HepG2 (cell line): Measurements from ENCODE around the gene SYTL2. TPM values are rescaled to one million over a fixed set of nuclear protein-coding genes. Genes with fewer than 3 reads are reported as not detected.
A peak's percentile ranks its signal among the peaks of the same experiment; 100 is the strongest.

Source experiments
- CBX1 ChIP-seq: IDR thresholded peaks from one replicate; pipeline ENCODE4 v1.6.1; 2016; ENCODE audit warnings: antibody characterized with exemption, low read depth
- ELF1 ChIP-seq: sonication (generic); formaldehyde crosslinking; IDR thresholded peaks from 2 replicates; pipeline ENCODE4 v1.4.0; 2020; ENCODE audit warnings: missing genetic modification reagents
- JUND ChIP-seq: sonication (generic); formaldehyde crosslinking; IDR thresholded peaks from 2 replicates; pipeline ENCODE4 v1.8.0; 2022; ENCODE audit warnings: mild to moderate bottlenecking, missing genetic modification reagents
- KDM1A ChIP-seq: IDR thresholded peaks from 2 replicates; pipeline ENCODE4 v1.6.1; 2016; ENCODE audit warnings: missing compliant biosample characterization
- NFE2 ChIP-seq: sonication (generic); formaldehyde crosslinking; IDR thresholded peaks from 2 replicates; pipeline ENCODE4 v1.4.0; 2020; ENCODE audit warnings: missing genetic modification reagents
- NFE2L1 ChIP-seq: sonication (generic); formaldehyde crosslinking; IDR thresholded peaks from 2 replicates; pipeline ENCODE4 v1.4.0; 2020; ENCODE audit warnings: missing genetic modification reagents, mild to moderate bottlenecking, borderline replicate concordance
- NFIC ChIP-seq: IDR thresholded peaks from 2 replicates; pipeline ENCODE4 v1.6.1; 2012; ENCODE audit warnings: mild to moderate bottlenecking, low read length, inconsistent platforms
- NFYC ChIP-seq: IDR thresholded peaks from 2 replicates; pipeline ENCODE4 v1.6.1; 2016; ENCODE audit warnings: missing genetic modification reagents, missing compliant biosample characterization
- NR2C2 ChIP-seq: sonication (generic); formaldehyde crosslinking; IDR thresholded peaks from 2 replicates; pipeline ENCODE4 v1.4.0; 2020; ENCODE audit warnings: missing genetic modification reagents, mild to moderate bottlenecking, moderate library complexity, borderline replicate concordance
- NR2F1 ChIP-seq, 2 experiments: fragments of 450-650 bp in 1 of 2; formaldehyde crosslinking in 1 of 2; IDR thresholded peaks; 2 replicates each; pipeline versions ENCODE4 v1.5.0 to v1.6.1; 2016 to 2020; ENCODE audit warnings: mild to moderate bottlenecking in 1 of 2, missing compliant biosample characterization in 1 of 2, missing genetic modification reagents in 1 of 2, moderate library complexity in 1 of 2
- POLR2G ChIP-seq: fragments of 200-400 bp; formaldehyde crosslinking; IDR thresholded peaks from 2 replicates; pipeline ENCODE4 v1.6.1; 2018; ENCODE audit warnings: mild to moderate bottlenecking, low read depth, low read length, moderate library complexity
- RARA ChIP-seq: IDR thresholded peaks from 2 replicates; pipeline ENCODE4 v1.6.1; 2016; ENCODE audit warnings: missing genetic modification reagents, missing compliant biosample characterization
- SOX5 ChIP-seq: IDR thresholded peaks from 2 replicates; pipeline ENCODE4 v1.6.1; 2016; ENCODE audit warnings: borderline replicate concordance
- TAF15 ChIP-seq: fragments of 200-400 bp; formaldehyde crosslinking; IDR thresholded peaks from one replicate; pipeline ENCODE4 v1.6.1; 2018; ENCODE audit warnings: mild to moderate bottlenecking, low read depth, low read length; ENCODE audit not compliant: poor library complexity, severe bottlenecking
- TFAP4 ChIP-seq: sonication (generic); IDR thresholded peaks from 2 replicates; pipeline ENCODE4 v1.6.1; 2016; ENCODE audit warnings: low read depth, borderline replicate concordance
- TRAFD1 ChIP-seq: sonication (generic); formaldehyde crosslinking; IDR thresholded peaks from 2 replicates; pipeline ENCODE4 v1.5.1; 2020; ENCODE audit warnings: missing genetic modification reagents, mild to moderate bottlenecking, borderline replicate concordance
- ZBTB3 ChIP-seq: sonication (generic); formaldehyde crosslinking; IDR thresholded peaks from 2 replicates; pipeline ENCODE4 v1.4.0; 2020; ENCODE audit warnings: low read depth, mild to moderate bottlenecking, moderate library complexity, missing genetic modification reagents, borderline replicate concordance
- ZBTB33 ChIP-seq: sonication (generic); formaldehyde crosslinking; IDR thresholded peaks from 2 replicates; pipeline ENCODE4 v1.4.0; 2020; ENCODE audit warnings: missing genetic modification reagents
- ZFP82 ChIP-seq: sonication (generic); formaldehyde crosslinking; IDR thresholded peaks from 2 replicates; pipeline ENCODE4 v1.5.1; 2020; ENCODE audit warnings: mild to moderate bottlenecking, missing genetic modification reagents, borderline replicate concordance
- ZNF558 ChIP-seq: sonication (generic); formaldehyde crosslinking; IDR thresholded peaks from 2 replicates; pipeline ENCODE4 v1.9.0; 2022; ENCODE audit warnings: mild to moderate bottlenecking, missing genetic modification reagents, borderline replicate concordance
- ZNF567 ChIP-seq: sonication (generic); formaldehyde crosslinking; IDR thresholded peaks from 2 replicates; pipeline ENCODE4 v1.8.1; 2023; ENCODE audit warnings: mild to moderate bottlenecking, missing genetic modification reagents, borderline replicate concordance
- ZNF770 ChIP-seq: sonication (generic); formaldehyde crosslinking; IDR thresholded peaks from 2 replicates; pipeline ENCODE4 v1.5.0; 2020; ENCODE audit warnings: mild to moderate bottlenecking, missing genetic modification reagents
- ZNF83 ChIP-seq: sonication (generic); formaldehyde crosslinking; IDR thresholded peaks from 2 replicates; pipeline ENCODE4 v1.4.0; 2020; ENCODE audit warnings: missing genetic modification reagents, mild to moderate bottlenecking, borderline replicate concordance
- polyA plus RNA-seq, 8 experiments: library from polyadenylated mRNA; depleted of rRNA in 3 of 8; stranded (reverse) in 7 of 8; unstranded in 1 of 8; fragments of >200 nt; fragmentation: Illumina TruSeq in 4 of 8; extraction: Trizol in 4 of 8; gene quantifications; 2 replicates each; pipeline versions ENCODE4 v1.2.1 to v1.2.3, GENCODE V29; 2011 to 2016; ENCODE audit warnings: low read depth in 4 of 8, missing spikeins in 1 of 8, mixed read lengths in 1 of 8; ENCODE audit not compliant: insufficient read depth in 1 of 8
- total RNA-seq, 5 experiments: library from RNA; depleted of rRNA; stranded (reverse); fragments of >200 nt; fragmentation: Illumina TruSeq; extraction: Trizol; gene quantifications; 2 replicates each; pipeline ENCODE4 v1.2.3, GENCODE V29; 2016; ENCODE audit warnings: low read depth in 1 of 5

Gene SYTL2
- total and polyA plus RNA-seq, 2 of the 13 experiments (the other 11 are each of a cell fraction or from before 2014, with no cell fraction given), result 0.77 to 0.90 TPM

GRCh38 chr11:85854557-85855340, 43.8 kb upstream of the SYTL2 start (continued):
- TF ChIP-seq ZNF770 (CRISPR knock-in tag) (peak; percentile 39; the same call in 1 of the 2 replicates), RARA (CRISPR knock-in tag) (peak; percentile 42; the same call in 1 of the 2 replicates), TAF15 (no peak), ZNF558 (CRISPR knock-in tag) (peak; percentile 84; the same call in 1 of the 2 replicates), NFE2 (CRISPR knock-in tag) (no peak), TRAFD1 (no peak), ZBTB33 (peak; percentile 18; the same call in 1 of the 2 replicates), ZFP82 (no peak), ZBTB3 (CRISPR knock-in tag) (0 out of 2 replicates have a peak, but pooled peaks have one; percentile 57), ZNF83 (CRISPR knock-in tag) (peak; percentile 79; the same call in 1 of the 2 replicates), NR2C2 (CRISPR knock-in tag) (peak; percentile 46; the same call in 1 of the 2 replicates), JUND (0 out of 2 replicates have a peak, but pooled peaks have one; percentile 42), TFAP4 (peak; percentile 92), SOX5 (CRISPR knock-in tag) (peak; percentile 72; the same call in 1 of the 2 replicates), POLR2G (peak; percentile 72), NFYC (CRISPR knock-in tag) (peak; percentile 32), KDM1A (0 out of 2 replicates have a peak, but pooled peaks have one; percentile 8), CBX1 (peak; percentile 87), NFE2L1 (CRISPR knock-in tag) (no peak), ZNF567 (peak; percentile 63; the same call in 1 of the 2 replicates), ELF1 (CRISPR knock-in tag) (no peak; the same call in 1 of the 2 replicates), NR2F1 (CRISPR knock-in tag; IDR thresholded peaks at IDR 0.05) (no peak), NFIC (no peak)
